GM19035 (cell line): Measurements from ENCODE around the gene C6orf47.
A peak's percentile ranks its signal among the peaks of the same experiment; 100 is the strongest.
"Not testable (repeated sequence)": the region's sequence is repeated elsewhere in the genome, so short reads cannot be mapped to it uniquely, and the experiment has no call there.

Experiments
- ATAC-seq: cut with Tn5 transposase; IDR thresholded peaks from one replicate; pipeline ENCODE4 v1.9.1; 2021; ENCODE audit not compliant: unreplicated experiment

Gene C6orf47, protein sequence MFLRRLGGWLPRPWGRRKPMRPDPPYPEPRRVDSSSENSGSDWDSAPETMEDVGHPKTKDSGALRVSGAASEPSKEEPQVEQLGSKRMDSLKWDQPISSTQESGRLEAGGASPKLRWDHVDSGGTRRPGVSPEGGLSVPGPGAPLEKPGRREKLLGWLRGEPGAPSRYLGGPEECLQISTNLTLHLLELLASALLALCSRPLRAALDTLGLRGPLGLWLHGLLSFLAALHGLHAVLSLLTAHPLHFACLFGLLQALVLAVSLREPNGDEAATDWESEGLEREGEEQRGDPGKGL

GRCh38 chr6:31660381-31661261 lies at the start of gene C6orf47:
Gene C6orf47, minus strand, starts transcription at chr6:31660778. Its CDS starts 831 bp downstream, at chr6:31659947.
- ATAC-seq = peak; percentile 44

GRCh38 chr6:31709157-31709556 lies 48.6 kb upstream of the C6orf47 start:
- ATAC-seq = not testable (repeated sequence)

GRCh38 chr6:31708224-31708623 lies 47.6 kb upstream of the C6orf47 start:
- no peak for ATAC-seq

DNA sequence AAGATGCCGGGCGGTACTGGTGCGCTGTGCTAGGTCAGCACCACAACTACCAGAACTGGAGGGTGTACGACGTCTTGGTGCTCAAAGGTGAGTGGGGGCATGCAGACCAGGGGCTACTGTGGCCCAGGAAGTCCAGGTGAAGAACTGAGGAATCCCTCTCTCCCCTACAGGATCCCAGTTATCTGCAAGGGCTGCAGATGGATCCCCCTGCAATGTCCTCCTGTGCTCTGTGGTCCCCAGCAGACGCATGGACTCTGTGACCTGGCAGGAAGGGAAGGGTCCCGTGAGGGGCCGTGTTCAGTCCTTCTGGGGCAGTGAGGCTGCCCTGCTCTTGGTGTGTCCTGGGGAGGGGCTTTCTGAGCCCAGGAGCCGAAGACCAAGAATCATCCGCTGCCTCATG lies 47.1 kb upstream of the C6orf47 start:
- ATAC-seq = no peak

GRCh38 chr6:31706599-31706998 lies 46.0 kb upstream of the C6orf47 start, which contains the start of gene LY6G6F:
Gene LY6G6F, plus strand, starts transcription at chr6:31706866. Its CDS starts 41 bp downstream, at chr6:31706907.
- ATAC-seq = no peak

GRCh38 chr6:31705931-31706330 lies 45.4 kb upstream of the C6orf47 start:
- no peak for ATAC-seq

GRCh38 chr6:31702819-31703716 lies 42.5 kb upstream of the C6orf47 start, which contains the start of gene ABHD16A:
Gene ABHD16A, minus strand, starts transcription at chr6:31703324. Its CDS starts 43 bp downstream, at chr6:31703281.
- peak; percentile 88 for ATAC-seq

- ATAC-seq = no peak
Measured at GRCh38 chr6:31702405-31702818, 41.8 kb upstream of the C6orf47 start.

DNA sequence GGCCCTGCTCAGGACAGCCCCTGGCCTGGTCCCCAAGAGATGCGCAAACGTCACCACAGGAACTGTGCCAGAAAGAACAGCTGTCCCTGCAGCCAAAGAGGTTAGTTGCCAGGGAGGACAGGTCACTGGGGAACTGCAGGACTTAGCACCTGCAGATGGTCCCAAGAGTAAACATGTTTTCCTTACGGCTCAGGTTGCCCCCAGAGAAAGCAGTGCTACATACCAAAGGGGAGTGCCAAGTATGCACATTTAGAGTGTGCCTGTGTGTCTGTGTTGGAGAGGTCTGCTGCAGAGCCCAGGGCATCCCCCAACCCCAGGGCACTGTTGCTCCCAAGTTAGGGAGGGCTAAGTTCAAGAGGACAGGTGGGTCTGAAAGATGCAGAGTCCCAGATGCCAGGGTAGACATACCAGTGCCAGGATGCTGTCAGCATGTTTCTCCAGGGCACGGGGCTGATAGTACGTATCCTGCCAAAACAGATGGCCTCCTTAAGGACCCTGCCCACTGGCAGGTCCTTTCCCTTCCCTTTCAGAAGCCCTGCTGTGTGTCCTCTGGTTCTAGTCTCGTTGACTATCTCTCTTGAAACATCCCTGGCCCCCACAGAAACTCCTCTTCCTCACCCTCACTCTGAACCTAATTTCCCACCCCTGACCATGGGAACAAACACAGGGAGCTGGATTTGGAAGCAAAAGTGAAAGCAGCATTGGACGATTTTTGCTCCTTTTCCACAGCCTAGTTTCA lies 41.3 kb upstream of the C6orf47 start:
- ATAC-seq = no peak

DNA sequence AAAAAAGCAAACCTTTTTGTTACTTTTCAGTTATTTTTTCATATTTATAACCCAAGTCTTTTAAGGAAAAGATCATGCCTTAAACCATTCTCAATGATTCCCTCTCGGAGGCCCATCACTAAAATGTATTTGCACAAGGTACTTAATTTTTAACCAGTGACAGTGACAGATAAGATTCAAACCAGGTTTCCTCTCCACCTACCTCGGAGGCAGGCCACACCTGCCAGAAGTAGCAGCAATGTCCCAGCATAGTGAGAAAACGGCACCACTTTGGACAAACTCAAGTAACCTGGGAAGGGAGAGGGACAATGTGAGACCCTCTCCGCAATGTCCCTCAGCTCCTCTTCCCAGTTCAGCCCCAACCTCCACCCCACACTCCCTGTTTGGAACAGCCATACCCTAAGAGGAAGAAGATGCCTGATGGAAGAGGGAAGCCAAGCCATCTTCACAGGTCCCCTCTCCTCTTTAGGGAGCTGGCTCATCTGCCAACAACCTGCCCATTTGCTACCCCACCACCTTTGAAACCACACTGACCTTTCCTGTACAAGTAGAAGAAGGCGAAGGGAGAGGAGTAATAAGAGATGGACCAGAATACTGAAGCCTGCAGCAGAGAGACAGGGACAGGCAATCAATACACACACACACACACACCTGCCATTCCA lies 40.3 kb upstream of the C6orf47 start:
- ATAC-seq = no peak

DNA sequence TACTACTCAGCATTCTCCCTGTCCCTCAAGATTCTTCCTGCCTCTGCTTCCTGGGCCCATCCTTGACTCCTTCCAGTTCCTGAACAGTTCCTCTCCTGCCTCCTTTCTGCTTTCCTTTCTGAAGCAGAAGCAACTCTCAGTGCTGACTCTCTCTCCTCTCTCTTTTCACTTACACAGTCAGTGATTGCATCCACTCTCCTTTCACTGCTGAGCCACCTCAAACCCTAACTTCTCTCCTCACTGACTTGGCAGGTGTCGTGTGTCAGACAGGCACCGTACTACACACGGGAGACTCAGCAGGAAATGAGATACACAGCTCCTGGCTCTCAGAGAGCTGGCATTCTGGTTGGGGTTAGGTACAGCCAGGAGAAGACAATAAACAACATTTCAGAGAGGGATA lies 37.0 kb upstream of the C6orf47 start:
- ATAC-seq = no peak

- ATAC-seq = no peak
Measured at GRCh38 chr6:31693535-31693934, 33.0 kb upstream of the C6orf47 start.

DNA sequence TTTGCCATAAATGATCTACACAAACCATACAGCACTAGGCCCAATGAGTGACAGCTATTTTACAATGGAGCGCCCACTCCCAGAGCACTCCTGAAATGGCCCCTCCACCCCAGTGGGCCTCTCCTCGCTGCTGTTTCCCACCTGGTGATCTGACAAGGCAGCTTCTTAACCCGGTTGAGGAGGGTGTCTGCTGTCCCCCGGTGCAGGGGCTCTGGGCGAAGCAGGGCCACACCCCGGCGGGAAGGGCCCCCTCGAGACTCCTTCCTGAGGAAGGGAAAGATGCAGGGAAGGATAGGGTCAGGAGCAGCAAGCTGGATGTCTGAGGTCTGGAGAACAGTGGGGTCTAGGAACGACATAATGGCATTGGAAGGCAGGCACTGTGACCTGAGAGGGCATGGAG lies 32.3 kb upstream of the C6orf47 start:
- ATAC-seq = no peak

GRCh38 chr6:31692353-31692752 lies 31.8 kb upstream of the C6orf47 start:
- no peak for ATAC-seq

- no peak for ATAC-seq
Measured at GRCh38 chr6:31691564-31692108, 31.1 kb upstream of the C6orf47 start.

DNA sequence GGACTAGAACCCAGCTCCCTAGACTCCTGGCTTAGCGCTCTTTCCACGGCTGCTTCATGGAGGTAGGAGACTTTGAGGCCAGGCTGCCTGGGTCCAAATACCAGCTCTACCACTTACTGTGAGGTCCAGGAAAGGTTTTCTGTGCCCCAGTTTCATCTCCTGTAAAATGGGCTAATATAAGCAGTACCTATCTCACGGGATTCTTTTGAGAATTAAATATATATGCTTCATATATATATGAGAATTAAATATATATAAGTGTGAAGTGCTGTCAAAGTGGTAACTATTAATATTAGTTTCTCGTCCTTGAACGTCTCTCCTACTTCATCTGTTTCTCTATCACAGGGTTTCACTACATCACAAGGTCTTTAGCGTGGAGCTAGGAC lies 30.5 kb upstream of the C6orf47 start:
- no peak for ATAC-seq

GRCh38 chr6:31690231-31691077 lies 29.9 kb upstream of the C6orf47 start:
- ATAC-seq = no peak

DNA sequence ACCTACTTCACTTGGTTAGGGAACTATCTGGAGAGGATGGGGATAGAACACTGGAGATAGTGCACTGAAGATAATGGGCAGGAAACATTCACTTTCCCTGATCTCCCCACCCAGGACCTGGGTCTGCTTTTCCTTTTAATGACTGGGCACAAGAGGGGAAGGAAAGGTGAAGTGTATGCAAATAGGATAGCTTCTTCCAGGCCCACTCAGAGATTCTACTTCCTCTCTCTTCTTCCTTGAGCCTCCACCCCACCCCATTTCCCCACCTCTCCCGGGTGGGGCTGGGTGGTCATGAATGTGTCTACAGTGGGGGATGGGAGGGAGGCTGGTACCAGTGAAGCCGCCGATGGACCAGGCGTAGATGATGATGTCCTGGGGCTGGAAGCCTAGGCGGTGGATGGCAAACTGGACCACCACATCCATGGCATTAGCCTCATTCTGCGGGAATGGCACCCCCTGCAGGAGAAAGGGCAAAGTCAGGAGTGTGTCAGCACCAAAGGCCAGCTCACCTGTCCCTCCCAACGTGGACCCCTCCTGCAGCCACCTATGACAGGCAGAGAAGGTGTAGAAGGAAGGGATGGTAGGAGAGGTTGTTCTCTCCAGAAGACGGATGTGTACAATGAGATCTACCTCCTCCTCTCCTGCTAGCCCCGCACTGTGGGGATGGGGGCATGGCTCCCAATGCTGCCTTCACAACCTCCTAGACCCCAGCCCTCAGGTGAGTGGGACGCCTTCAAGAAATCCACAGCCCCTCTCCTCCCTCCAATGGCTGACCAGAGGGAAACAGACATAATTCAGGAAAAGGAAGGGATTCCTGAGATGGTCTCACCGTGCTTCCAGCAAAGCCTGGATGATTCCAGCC lies 28.9 kb upstream of the C6orf47 start:
- no peak for ATAC-seq
